Pancreas (tissue), 10 donors: Measurements from ENCODE around the gene KATNIP. TPM values are rescaled to one million over a fixed set of nuclear protein-coding genes. Genes with fewer than 3 reads are reported as not detected.

ENCODE experiments used
- ATAC-seq, 4 donors: fragments of 200-7000 bp; cut with Tn5 transposase; one replicate each; pipeline versions ENCODE4 v1.8.0 to v1.9.1; 2020; ENCODE audit warnings: mild to moderate bottlenecking in 4 of 4, moderate library complexity in 4 of 4
- DNase-seq, 6 donors: peaks; one replicate each; pipeline ENCODE4 v3.0.0-alpha.2; 2020
- FAIRE-seq: peaks from 2 replicates; lab custom pipeline; 2012; peaks lifted over from hg19 to GRCh38; lab: Jason Lieb, UNC
- H3K27ac ChIP-seq, 4 donors: fragments of 200-600 bp; sonication (generic); 1 replicate in 3 of 4; 2 replicates in 1 of 4; pipeline versions ENCODE4 v1.5.0 to v1.8.0; 2020
- H3K27me3 ChIP-seq, 4 donors: fragments of 200-600 bp; one replicate each; pipeline ENCODE4 v1.8.0; 2021
- H3K36me3 ChIP-seq, 3 donors: fragments of 200-600 bp; sonication (generic) in 1 of 3; one replicate each; pipeline versions ENCODE4 v1.5.0 to v1.8.0; 2020 to 2021
- H3K4me1 ChIP-seq, 3 donors: fragments of 200-600 bp; one replicate each; pipeline ENCODE4 v1.8.0; 2021
- H3K4me3 ChIP-seq, 4 donors: fragments of 200-600 bp; sonication (generic) in 2 of 4; one replicate each; pipeline versions ENCODE4 v1.5.0 to v1.8.0; 2020 to 2021
- H3K9me3 ChIP-seq, 4 donors: fragments of 200-600 bp; one replicate each; pipeline ENCODE4 v1.8.0; 2021
- WGBS, 2 donors: extraction: QIAGEN DNeasy Blood & Tissue Kit; methylation state at CpG; one replicate each; pipeline ENCODE4 v1.1.7; 2013; 5-methylcytosine and 5-hydroxymethylcytosine counted together
- intact Hi-C, 3 donors: fragments of 100-400 bp; cut with DNase I; formaldehyde crosslinking; loops; one replicate each; pipeline versions ENCODE4 v1.11.1 to v1.14.2; 2022
- polyA plus RNA-seq, 2 donors: library from polyadenylated mRNA; stranded (reverse); fragments of 200-250 nt; gene quantifications; one replicate each; pipeline ENCODE4 v1.2.3, GENCODE V29; 2013
- total RNA-seq, 6 donors: library from RNA; stranded (reverse); fragmentation: NEBNext Ultra II Directional in 4 of 6; extraction: Animal tissue kit (Norgen Biotek cat#: 25700) in 4 of 6; gene quantifications; one replicate each; pipeline versions ENCODE4 v1.2.1 to v1.2.4, GENCODE V29; 2021 to 2023
- TF ChIP-seq, protein P1 (sequence below), 4 donors: fragments of 200-600 bp; sonication (generic) in 3 of 4; IDR thresholded peaks; one replicate each; pipeline versions ENCODE4 v1.5.0 to v1.8.0; 2021; ENCODE audit warnings: antibody characterized with exemption in 4 of 4
- donor health status: healthy with polysubstance abuse.
- donor health status: DM: no; HTN: no; CAD: no; lungs with moderate emphysema.
- donor health status: DM: no; HTN: no; CAD: no.
- donor health status: control.
- donor health status: control.
- donor health status: Bipolar disorder and iron deficiency.
- donor health status: DM: yes; HTN: yes; CAD: no.
- donor health status: DM: no; HTN: no; CAD: no.
- donor health status: DM: no; HTN: no; CAD: no.
- donor health status: DM: yes; HTN: yes; CAD: no.

Gene KATNIP
- total and polyA plus RNA-seq, 8 donors: 10.8 to 26.7 (median 16.1) TPM

GRCh38 chr16:27598220-27598619, 48.3 kb downstream of the KATNIP start:
- H3K4me1 ChIP-seq: peaks cover 4 to 17% (median 6%) of the 10 kb centered on the region in 3 donors
- H3K9me3 ChIP-seq: no peaks in the 10 kb centered on the region
- TF ChIP-seq, protein P1, sequence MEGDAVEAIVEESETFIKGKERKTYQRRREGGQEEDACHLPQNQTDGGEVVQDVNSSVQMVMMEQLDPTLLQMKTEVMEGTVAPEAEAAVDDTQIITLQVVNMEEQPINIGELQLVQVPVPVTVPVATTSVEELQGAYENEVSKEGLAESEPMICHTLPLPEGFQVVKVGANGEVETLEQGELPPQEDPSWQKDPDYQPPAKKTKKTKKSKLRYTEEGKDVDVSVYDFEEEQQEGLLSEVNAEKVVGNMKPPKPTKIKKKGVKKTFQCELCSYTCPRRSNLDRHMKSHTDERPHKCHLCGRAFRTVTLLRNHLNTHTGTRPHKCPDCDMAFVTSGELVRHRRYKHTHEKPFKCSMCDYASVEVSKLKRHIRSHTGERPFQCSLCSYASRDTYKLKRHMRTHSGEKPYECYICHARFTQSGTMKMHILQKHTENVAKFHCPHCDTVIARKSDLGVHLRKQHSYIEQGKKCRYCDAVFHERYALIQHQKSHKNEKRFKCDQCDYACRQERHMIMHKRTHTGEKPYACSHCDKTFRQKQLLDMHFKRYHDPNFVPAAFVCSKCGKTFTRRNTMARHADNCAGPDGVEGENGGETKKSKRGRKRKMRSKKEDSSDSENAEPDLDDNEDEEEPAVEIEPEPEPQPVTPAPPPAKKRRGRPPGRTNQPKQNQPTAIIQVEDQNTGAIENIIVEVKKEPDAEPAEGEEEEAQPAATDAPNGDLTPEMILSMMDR (IDR thresholded peaks at IDR 0.05): no peak
- DNase-seq (no peak), ATAC-seq (no peak), FAIRE-seq (no peak)
- H3K4me3 ChIP-seq: no peak overlapping the region
- H3K27ac ChIP-seq: no peak overlapping the region
- no peaks in the 10 kb centered on the region for H3K27me3 ChIP-seq
- WGBS, 2 donors: 85 to 86% methylated on average over 6 of the region's 6 CpGs
- intact Hi-C loops: no loop called here
- no peaks in the 10 kb centered on the region for H3K36me3 ChIP-seq

DNA sequence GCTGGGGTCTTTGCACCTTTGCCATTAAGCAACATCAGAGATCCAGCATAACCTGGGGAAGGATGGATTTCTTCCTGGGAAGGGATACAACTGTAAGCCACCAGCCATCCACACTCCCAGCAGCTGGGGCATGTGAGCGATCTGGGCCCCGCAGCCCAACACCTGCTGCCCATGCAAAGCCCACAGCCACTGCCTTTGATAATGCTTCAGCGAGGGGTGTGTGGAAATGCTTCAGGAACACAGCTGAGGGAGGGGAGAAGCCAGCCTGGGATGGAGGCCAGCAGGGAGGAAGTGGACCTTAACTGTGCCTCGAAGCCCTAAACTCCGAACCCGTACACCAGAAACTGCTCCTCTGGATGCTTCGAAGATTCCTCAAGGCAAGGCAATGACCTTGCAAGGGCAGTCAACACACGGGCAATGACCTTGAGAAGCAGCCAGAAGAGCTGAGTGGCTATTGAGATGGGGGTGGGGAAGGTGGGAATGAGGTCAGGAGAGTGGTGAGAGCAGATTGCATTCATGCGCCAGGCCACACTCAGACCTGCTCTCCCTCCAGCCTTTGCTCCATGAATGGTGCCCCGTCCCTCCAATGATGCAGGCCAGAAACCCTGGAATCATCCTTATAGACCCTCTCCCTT, 49.1 kb downstream of the KATNIP start:
- WGBS, 2 donors: 59% methylated on average over 10 of the region's 10 CpGs
- DNase-seq (no peak), ATAC-seq (peak in 2 of 4 donors; percentile 16 to 23), FAIRE-seq (no peak)
- intact Hi-C loops: no loop called here
- Histone ChIP-seq H3K27me3 (no peaks in the 10 kb centered on the region), H3K4me1 (peaks cover 4 to 17% (median 6%) of the 10 kb centered on the region in 3 donors), H3K9me3 (no peaks in the 10 kb centered on the region), H3K36me3 (no peaks in the 10 kb centered on the region), H3K4me3 (no peak overlapping the region), H3K27ac (no peak overlapping the region)
- TF ChIP-seq, protein P1 (IDR thresholded peaks at IDR 0.05): no peak

GRCh38 chr16:27599606-27600005, 49.7 kb downstream of the KATNIP start:
- no peak overlapping the region for H3K27ac ChIP-seq
- intact Hi-C loops: loop anchor here in 1 of 3 donors (10.0 kb wide), 1 partner anchor 475 kb away; no protein-coding TSS in a partner anchor
- peaks cover 4 to 15% (median 6%) of the 10 kb centered on the region in 3 donors for H3K4me1 ChIP-seq
- H3K9me3 ChIP-seq: no peaks in the 10 kb centered on the region
- no peak for DNase-seq
- no peaks in the 10 kb centered on the region for H3K36me3 ChIP-seq
- FAIRE-seq: no peak
- ATAC-seq: no peak
- no peak overlapping the region for H3K4me3 ChIP-seq
- no peaks in the 10 kb centered on the region for H3K27me3 ChIP-seq
- TF ChIP-seq, protein P1 (IDR thresholded peaks at IDR 0.05): no peak
- 91 to 94% methylated on average over 11 to 13 of the region's 13 CpGs for WGBS, 2 donors

Other genes with a start within 250 kb of the KATNIP start
- 10 to 100 TPM; 16.0 to 58.7 (median 19.7) TPM for gene IL4R, start 236.2 kb upstream of the KATNIP start, total RNA-seq
- 10 to 100 TPM; 38.1 to 49.7 TPM for gene IL4R, start 236.2 kb upstream of the KATNIP start, polyA plus RNA-seq
- under 1 TPM in 4 of 6 donors, not detected in 2; 0.17 to 0.79 (median 0.53) TPM for gene IL21R, start 148.0 kb upstream of the KATNIP start, total RNA-seq
- gene IL21R, start 148.0 kb upstream of the KATNIP start, polyA plus RNA-seq: under 1 TPM; 0.08 to 0.09 TPM
- gene GTF3C1, start 231 bp upstream of the KATNIP start, total RNA-seq: 10 to 100 TPM; 31.5 to 52.0 (median 40.1) TPM
- 100 to 1,000 TPM in 1 of 2 donors, 10 to 100 TPM in 1; 98.3 to 113 TPM for gene GTF3C1, start 231 bp upstream of the KATNIP start, polyA plus RNA-seq